Spleen (tissue), 7 donors: ENCODE results near the gene DCAF4.

ENCODE experiments used
- POLR2A ChIP-seq, 3 donors: fragments of 450-650 bp; IDR thresholded peaks; one replicate each; pipeline ENCODE4 v1.5.1; 2017; ENCODE audit warnings: antibody characterized with exemption in 3 of 3, mild to moderate bottlenecking in 1 of 3
- TF ChIP-seq, protein P1 (sequence below), 11 experiments: fragments of 200-600 bp in 7 of 11; fragments of 450-650 bp in 4 of 11; sonication (generic) in 4 of 11; IDR thresholded peaks in 8 of 11; conservative IDR thresholded peaks in 3 of 11; 1 replicate in 7 of 11; 2 replicates in 4 of 11; pipeline versions ENCODE4 v1.4.0 to v1.8.0; 2016 to 2021; ENCODE audit warnings: antibody characterized with exemption in 11 of 11, inconsistent platforms in 4 of 11, mild to moderate bottlenecking in 1 of 11
- donor health status: DM: no; HTN: no; CAD: no; lungs with moderate emphysema.
- donor health status: DM: no; HTN: no; CAD: no.
- donor health status: DM: no; HTN: no; CAD: no.

DNA sequence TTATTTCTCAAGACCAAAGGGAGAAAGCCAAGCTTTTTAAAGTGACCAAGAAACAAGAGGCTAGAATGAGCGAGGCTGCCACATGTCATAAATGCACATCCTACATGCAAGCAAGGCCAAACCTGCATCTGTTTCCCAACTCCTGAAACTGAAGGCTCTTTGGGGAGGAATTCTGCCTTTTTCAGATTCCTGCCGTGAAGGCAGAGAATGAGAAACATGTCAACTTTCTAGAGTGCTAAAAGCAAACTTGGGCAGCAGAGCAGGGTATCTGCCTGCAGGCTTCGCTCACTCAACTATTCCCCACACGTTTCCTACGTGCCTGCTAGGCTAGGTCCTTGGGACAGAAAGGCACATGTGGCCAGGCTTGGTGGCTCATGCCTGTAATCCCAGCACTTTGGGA lies 47.5 kb upstream of the DCAF4 start:
- no peak for TF ChIP-seq POLR2A (IDR thresholded peaks at IDR 0.05)
- TF ChIP-seq, protein P1, sequence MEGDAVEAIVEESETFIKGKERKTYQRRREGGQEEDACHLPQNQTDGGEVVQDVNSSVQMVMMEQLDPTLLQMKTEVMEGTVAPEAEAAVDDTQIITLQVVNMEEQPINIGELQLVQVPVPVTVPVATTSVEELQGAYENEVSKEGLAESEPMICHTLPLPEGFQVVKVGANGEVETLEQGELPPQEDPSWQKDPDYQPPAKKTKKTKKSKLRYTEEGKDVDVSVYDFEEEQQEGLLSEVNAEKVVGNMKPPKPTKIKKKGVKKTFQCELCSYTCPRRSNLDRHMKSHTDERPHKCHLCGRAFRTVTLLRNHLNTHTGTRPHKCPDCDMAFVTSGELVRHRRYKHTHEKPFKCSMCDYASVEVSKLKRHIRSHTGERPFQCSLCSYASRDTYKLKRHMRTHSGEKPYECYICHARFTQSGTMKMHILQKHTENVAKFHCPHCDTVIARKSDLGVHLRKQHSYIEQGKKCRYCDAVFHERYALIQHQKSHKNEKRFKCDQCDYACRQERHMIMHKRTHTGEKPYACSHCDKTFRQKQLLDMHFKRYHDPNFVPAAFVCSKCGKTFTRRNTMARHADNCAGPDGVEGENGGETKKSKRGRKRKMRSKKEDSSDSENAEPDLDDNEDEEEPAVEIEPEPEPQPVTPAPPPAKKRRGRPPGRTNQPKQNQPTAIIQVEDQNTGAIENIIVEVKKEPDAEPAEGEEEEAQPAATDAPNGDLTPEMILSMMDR (IDR thresholded peaks at IDR 0.05 in 8 of 11, conservative IDR thresholded peaks at IDR 0.05 in 3 of 11), result no peak
